Mucosa of descending colon (tissue), 3 donors: ENCODE results near the gene KIF9. TPM values are rescaled to one million over a fixed set of nuclear protein-coding genes. Genes with fewer than 3 reads are reported as not detected.

ENCODE experiments used
- ATAC-seq: fragments of 200-7000 bp; cut with Tn5 transposase; one replicate; pipeline ENCODE4 v1.9.1; 2020; ENCODE audit warnings: mild to moderate bottlenecking, moderate library complexity
- DNase-seq, 3 donors: peaks; one replicate each; pipeline ENCODE4 v3.0.0-alpha.2; 2020
- H3K36me3 ChIP-seq: fragments of 200-600 bp; one replicate; pipeline ENCODE4 v1.8.0; 2021; ENCODE audit warnings: low read depth, mild to moderate bottlenecking
- H3K4me1 ChIP-seq: fragments of 200-600 bp; one replicate; pipeline ENCODE4 v1.8.0; 2021; ENCODE audit warnings: low read depth, mild to moderate bottlenecking
- H3K4me3 ChIP-seq: fragments of 200-600 bp; one replicate; pipeline ENCODE4 v1.8.0; 2021; ENCODE audit warnings: mild to moderate bottlenecking
- H3K9me3 ChIP-seq: fragments of 200-600 bp; one replicate; pipeline ENCODE4 v1.8.0; 2021; ENCODE audit warnings: mild to moderate bottlenecking
- intact Hi-C, 2 donors: fragments of 100-400 bp; cut with DNase I in 1 of 2; cut with micrococcal nuclease in 1 of 2; formaldehyde crosslinking; loops; one replicate each; pipeline versions ENCODE4 v1.11.0 to v1.11.1; 2022; cut with DNase I, micrococcal nuclease
- long read RNA-seq, 2 donors: library from polyadenylated mRNA; unstranded; transcript quantifications; one replicate each; pipeline ENCODE4 v2.0.0, GENCODE V29; 2019 to 2021
- total RNA-seq, 3 donors: library from RNA; stranded (reverse); fragmentation: NEBNext Ultra II Directional in 2 of 3; extraction: Animal tissue kit (Norgen Biotek cat#: 25700) in 2 of 3; gene quantifications; one replicate each; pipeline versions ENCODE4 v1.2.1 to v1.2.4, GENCODE V29; 2021 to 2023
- TF ChIP-seq, protein P1 (sequence below): fragments of 200-600 bp; IDR thresholded peaks from one replicate; pipeline ENCODE4 v1.8.0; 2022; ENCODE audit warnings: antibody characterized with exemption, mild to moderate bottlenecking
- donor health status: DM: no; HTN: no; CAD: no; lungs with moderate emphysema.
- donor health status: DM: no; HTN: no; CAD: no.
- donor health status: DM: no; HTN: yes; CAD: no.

KIF9 gene, protein sequence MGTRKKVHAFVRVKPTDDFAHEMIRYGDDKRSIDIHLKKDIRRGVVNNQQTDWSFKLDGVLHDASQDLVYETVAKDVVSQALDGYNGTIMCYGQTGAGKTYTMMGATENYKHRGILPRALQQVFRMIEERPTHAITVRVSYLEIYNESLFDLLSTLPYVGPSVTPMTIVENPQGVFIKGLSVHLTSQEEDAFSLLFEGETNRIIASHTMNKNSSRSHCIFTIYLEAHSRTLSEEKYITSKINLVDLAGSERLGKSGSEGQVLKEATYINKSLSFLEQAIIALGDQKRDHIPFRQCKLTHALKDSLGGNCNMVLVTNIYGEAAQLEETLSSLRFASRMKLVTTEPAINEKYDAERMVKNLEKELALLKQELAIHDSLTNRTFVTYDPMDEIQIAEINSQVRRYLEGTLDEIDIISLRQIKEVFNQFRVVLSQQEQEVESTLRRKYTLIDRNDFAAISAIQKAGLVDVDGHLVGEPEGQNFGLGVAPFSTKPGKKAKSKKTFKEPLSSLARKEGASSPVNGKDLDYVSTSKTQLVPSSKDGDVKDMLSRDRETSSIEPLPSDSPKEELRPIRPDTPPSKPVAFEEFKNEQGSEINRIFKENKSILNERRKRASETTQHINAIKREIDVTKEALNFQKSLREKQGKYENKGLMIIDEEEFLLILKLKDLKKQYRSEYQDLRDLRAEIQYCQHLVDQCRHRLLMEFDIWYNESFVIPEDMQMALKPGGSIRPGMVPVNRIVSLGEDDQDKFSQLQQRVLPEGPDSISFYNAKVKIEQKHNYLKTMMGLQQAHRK
- 1 to 10 TPM; 5.8 to 9.5 (median 6.1) TPM for total RNA-seq
- long read RNA-seq, donor 1, transcript KIF9-205 (3 exons, 633 nt) = major isoform, 5 of 9 reads
- long read RNA-seq, donor 1, partial matches to known transcripts = 1 of 9 reads
- long read RNA-seq, donor 1, other reads (novel, unspliced or antisense) = 2 of 9 reads
- long read RNA-seq, donor 2, transcript KIF9-205 (3 exons, 633 nt) = major isoform, 10 of 14 reads
- long read RNA-seq, donor 2, partial matches to known transcripts = 0 of 14 reads
- long read RNA-seq, donor 2, other reads (novel, unspliced or antisense) = 2 of 14 reads

- Histone ChIP-seq H3K9me3 (no peaks in the 10 kb centered on the region), H3K36me3 (no peaks in the 10 kb centered on the region), H3K4me3 (peak within 1 kb of the TSS; percentile 70), H3K4me1 (peaks cover 23% of the 10 kb centered on the region)
- DNase-seq (peak; percentile 94 to 97 (median 96)), ATAC-seq (peak; percentile 95)
- intact Hi-C loops = no loop called here
- TF ChIP-seq, protein P1, sequence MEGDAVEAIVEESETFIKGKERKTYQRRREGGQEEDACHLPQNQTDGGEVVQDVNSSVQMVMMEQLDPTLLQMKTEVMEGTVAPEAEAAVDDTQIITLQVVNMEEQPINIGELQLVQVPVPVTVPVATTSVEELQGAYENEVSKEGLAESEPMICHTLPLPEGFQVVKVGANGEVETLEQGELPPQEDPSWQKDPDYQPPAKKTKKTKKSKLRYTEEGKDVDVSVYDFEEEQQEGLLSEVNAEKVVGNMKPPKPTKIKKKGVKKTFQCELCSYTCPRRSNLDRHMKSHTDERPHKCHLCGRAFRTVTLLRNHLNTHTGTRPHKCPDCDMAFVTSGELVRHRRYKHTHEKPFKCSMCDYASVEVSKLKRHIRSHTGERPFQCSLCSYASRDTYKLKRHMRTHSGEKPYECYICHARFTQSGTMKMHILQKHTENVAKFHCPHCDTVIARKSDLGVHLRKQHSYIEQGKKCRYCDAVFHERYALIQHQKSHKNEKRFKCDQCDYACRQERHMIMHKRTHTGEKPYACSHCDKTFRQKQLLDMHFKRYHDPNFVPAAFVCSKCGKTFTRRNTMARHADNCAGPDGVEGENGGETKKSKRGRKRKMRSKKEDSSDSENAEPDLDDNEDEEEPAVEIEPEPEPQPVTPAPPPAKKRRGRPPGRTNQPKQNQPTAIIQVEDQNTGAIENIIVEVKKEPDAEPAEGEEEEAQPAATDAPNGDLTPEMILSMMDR = no peak
Measured at GRCh38 chr3:47282424-47283192, at the start of gene KIF9, which contains the start of gene KLHL18. Gene KIF9 (minus strand): TSS chr3:47282799. CDS start chr3:47277374, 5,425 bp downstream. Gene KLHL18 (plus strand): TSS chr3:47282944. CDS start chr3:47282966, 22 bp downstream.

DNA sequence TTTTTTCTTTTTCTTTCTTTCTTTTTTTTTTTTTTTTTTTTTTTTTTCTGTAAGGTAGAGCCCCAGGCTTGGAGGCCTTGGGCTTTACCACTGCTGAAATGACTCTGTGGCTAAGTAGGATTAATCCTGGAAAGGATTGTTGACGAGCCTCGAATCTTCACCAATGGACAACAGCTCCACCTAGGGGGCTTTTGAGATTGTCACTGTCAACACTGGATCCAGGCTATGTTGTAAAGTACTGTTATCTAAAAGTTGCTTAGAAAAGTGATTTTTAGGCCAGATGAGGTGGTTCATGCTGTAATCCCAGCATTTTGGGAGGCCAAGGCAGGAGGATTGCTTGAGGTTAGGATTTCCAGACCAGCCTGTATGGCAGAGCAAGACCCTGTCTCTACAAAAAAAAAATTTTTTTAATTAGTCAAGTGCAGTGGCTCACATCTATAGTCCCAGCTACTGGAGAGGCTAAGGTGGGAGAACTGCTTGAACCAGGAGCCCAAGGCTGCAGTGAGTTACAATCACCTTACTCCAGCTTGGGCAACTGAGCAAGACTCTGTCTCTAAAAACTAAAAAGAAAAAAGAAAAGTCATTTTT is 41.8 kb upstream of the KIF9 start:
- Histone ChIP-seq H3K4me1 (no peaks in the 10 kb centered on the region), H3K9me3 (no peaks in the 10 kb centered on the region), H3K36me3 (no peaks in the 10 kb centered on the region), H3K4me3 (no peak overlapping the region)
- peak in 1 of 3 donors; percentile 83 for DNase-seq
- ATAC-seq = peak; percentile 93
- TF ChIP-seq, protein P1 = peak; percentile 25
- intact Hi-C loops = no loop called here

GRCh38 chr3:47323431-47324277 is 41.1 kb upstream of the KIF9 start:
- peak; percentile 25 for ATAC-seq

DNA sequence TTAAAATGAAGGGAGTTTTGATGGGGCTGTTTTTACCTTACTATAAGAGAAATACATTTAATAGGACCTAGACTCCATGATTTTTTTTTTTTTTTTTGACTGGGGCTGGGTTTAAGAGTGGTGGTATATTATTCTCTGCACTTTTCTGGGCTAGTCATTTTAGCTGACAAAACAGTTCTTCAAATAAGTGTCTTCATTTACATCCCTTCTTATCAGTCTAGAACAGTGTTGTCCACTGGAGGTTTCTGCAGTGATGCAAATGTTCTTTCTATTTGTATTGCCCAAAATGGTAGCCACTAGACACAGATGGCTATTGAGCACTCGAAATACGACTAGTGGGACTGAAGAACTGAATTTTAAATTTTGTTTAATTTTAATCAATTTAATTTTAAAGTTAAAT is 37.4 kb upstream of the KIF9 start:
- TF ChIP-seq, protein P1 = no peak
- intact Hi-C loops = no loop called here
- no peaks in the 10 kb centered on the region for H3K4me1 ChIP-seq
- DNase-seq (no peak), ATAC-seq (no peak)
- no peaks in the 10 kb centered on the region for H3K9me3 ChIP-seq
- H3K36me3 ChIP-seq = no peaks in the 10 kb centered on the region
- no peak overlapping the region for H3K4me3 ChIP-seq

More at GRCh38 chr3:47323431-47324277, 41.1 kb upstream of the KIF9 start:
- Histone ChIP-seq H3K4me3 (no peak overlapping the region), H3K36me3 (no peaks in the 10 kb centered on the region), H3K4me1 (no peaks in the 10 kb centered on the region), H3K9me3 (no peaks in the 10 kb centered on the region)
- no peak for DNase-seq
- TF ChIP-seq, protein P1 = no peak
- intact Hi-C loops = no loop called here
